AG04449 (cell line): ENCODE results near the gene MIEN1.

ENCODE experiments used
- CTCF ChIA-PET: fragments of 350-600 bp; formaldehyde crosslinking; extraction: SDS; loops from one replicate; lab custom pipeline; 2021; ENCODE audit warnings: antibody characterized with exemption; lab: Yijun Ruan, JAX
- POLR2A ChIA-PET: fragments of 400-600, 350-600 bp; formaldehyde crosslinking; extraction: SDS; loops from one replicate; lab custom pipeline; 2020; ENCODE audit warnings: antibody characterized with exemption, inconsistent platforms; lab: Yijun Ruan, JAX
- DNase-seq: peaks from one replicate; pipeline ENCODE4 v3.0.0-alpha.2; 2010; ENCODE audit warnings: low read depth, low spot score
- H3K4me3 ChIP-seq: 2 replicates; pipeline ENCODE4 v1.5.1; 2011; ENCODE audit warnings: low read depth, mild to moderate bottlenecking, control low read depth, low read length
- TF ChIP-seq, protein P1 (sequence below): IDR thresholded peaks from one replicate; pipeline ENCODE4 v1.5.1; 2011; ENCODE audit warnings: mild to moderate bottlenecking, moderate library complexity, low read length, control low read depth, inconsistent platforms; ENCODE audit not compliant: insufficient read depth; ENCODE audit errors: missing control alignments

MIEN1 gene

DNA sequence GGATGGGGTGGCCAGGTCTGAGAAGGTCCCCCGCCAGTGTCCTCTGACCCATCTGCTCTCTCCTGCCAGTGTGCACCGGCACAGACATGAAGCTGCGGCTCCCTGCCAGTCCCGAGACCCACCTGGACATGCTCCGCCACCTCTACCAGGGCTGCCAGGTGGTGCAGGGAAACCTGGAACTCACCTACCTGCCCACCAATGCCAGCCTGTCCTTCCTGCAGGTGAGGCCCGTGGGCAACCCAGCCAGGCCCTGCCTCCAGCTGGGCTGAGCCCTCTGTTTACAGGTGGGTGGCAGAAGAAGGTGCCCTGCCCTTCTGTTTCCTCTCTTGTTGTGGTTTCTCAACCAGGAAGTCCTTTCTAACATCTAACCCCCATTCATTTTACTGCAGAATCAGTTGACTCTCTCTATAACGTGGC is 23.4 kb downstream of the MIEN1 start:
- no peak for DNase-seq
- ChIA-PET POLR2A (no interaction called here), CTCF (interaction anchor here (1.3 to 2.5 kb wide), 3 partner anchors 10 to 22 kb away, joined by 3 to 17 read pairs (median 4); partner anchors contain the start of gene MIEN1)
- TF ChIP-seq, protein P1, sequence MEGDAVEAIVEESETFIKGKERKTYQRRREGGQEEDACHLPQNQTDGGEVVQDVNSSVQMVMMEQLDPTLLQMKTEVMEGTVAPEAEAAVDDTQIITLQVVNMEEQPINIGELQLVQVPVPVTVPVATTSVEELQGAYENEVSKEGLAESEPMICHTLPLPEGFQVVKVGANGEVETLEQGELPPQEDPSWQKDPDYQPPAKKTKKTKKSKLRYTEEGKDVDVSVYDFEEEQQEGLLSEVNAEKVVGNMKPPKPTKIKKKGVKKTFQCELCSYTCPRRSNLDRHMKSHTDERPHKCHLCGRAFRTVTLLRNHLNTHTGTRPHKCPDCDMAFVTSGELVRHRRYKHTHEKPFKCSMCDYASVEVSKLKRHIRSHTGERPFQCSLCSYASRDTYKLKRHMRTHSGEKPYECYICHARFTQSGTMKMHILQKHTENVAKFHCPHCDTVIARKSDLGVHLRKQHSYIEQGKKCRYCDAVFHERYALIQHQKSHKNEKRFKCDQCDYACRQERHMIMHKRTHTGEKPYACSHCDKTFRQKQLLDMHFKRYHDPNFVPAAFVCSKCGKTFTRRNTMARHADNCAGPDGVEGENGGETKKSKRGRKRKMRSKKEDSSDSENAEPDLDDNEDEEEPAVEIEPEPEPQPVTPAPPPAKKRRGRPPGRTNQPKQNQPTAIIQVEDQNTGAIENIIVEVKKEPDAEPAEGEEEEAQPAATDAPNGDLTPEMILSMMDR, result no peak
- H3K4me3 ChIP-seq, result no peak overlapping the region

DNA sequence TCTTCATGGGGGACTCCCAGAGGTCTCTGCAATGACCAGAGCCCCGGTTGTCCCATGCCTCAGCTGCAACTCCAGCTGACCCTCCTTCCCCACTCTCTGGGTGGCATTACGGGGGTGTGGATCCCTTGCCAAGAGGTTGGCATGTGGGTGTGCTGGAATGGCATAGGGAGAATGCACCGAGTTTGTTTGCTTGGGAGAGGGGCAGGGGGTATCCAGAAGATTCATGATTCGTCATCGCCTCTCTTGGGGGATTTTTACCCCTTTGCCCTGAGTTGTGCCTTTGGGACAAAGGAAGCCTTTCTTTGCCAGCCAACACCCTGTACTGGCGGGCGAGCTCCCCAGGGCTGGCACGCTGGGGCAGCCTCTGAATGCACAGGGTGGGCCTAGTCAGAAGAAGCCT is 23.9 kb downstream of the MIEN1 start:
- ChIA-PET CTCF (interaction anchor here (1.3 to 2.5 kb wide), 3 partner anchors 11 to 23 kb away, joined by 3 to 17 read pairs (median 4); partner anchors contain the start of gene MIEN1), POLR2A (no interaction called here)

DNA sequence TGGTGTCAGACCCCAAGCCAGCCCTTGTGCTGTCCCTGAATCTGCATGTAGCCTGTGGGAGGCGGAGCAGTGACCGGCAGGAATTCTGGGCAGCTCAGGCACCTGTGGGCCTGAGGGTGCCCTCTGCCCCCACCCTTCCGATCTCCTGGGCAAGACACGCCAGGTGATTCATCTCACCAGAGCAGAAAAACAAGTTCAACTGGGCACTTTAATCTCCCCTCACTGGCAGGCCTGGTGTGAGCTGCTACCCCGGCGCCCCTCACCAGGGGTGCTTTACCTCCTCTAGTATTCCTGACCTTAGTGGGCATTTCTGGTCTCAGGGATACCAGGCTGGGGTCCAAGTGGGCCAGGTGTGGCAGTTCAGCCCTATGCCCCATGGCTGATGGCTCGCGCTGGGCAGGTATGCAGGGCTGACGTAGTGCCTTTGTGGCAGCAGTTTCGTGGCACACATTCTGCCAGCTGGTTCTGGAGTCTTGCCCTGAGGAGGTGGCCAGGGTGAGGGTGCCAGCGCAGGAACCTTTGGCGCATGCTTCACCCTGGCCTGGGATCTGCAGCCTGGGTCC is 24.5 kb downstream of the MIEN1 start:
- H3K4me3 ChIP-seq, result no peak overlapping the region
- TF ChIP-seq, protein P1, result no peak
- no peak for DNase-seq
- ChIA-PET POLR2A (no interaction called here), CTCF (interaction anchor here (1.9 to 2.5 kb wide), 2 partner anchors 13 to 23 kb away, joined by 4 to 17 read pairs; partner anchors contain the start of gene MIEN1)

More for the DNA sequence above, 23.9 kb downstream of the MIEN1 start:
- H3K4me3 ChIP-seq, result no peak overlapping the region
- no peak for DNase-seq
- TF ChIP-seq, protein P1, result no peak

- H3K4me3 ChIP-seq, result no peak overlapping the region
- DNase-seq, result no peak
Observed at GRCh38 chr17:39704821-39705551, 25.3 kb downstream of the MIEN1 start.

DNA sequence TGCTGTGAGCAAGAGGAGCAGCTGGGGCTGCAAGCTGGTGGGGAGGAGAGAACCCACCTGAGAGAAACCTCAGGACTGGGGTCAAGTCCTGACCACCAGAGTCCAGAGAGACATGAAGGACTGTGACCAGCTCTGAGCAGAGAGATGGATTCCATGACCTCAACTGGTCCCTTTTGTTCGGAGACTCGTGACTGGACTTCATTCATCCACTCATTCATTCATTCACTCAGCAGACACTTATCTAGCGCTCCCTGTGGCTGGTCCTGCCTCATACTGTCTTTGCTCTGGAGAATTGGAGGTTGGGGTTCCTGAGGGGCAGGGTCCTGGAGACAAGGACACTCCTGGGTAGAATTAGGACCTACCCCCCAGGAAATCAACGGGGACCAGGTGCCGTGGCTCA is 26.4 kb downstream of the MIEN1 start:
- CTCF ChIA-PET, result interaction anchor here (1.0 to 7.9 kb wide), 5 partner anchors 13 to 83 kb away, joined by 3 to 48 read pairs (median 4); partner anchors contain the start of genes MIEN1 and PGAP3
- TF ChIP-seq, protein P1, result no peak
- no peak overlapping the region for H3K4me3 ChIP-seq
- POLR2A ChIA-PET, result no interaction called here
- DNase-seq, result no peak

More at GRCh38 chr17:39704821-39705551, 25.3 kb downstream of the MIEN1 start:
- POLR2A ChIA-PET, result no interaction called here
- CTCF ChIA-PET, result interaction anchor here (0.6 to 2.5 kb wide), 4 partner anchors 10 to 56 kb away, joined by 3 to 17 read pairs (median 4); partner anchors contain the start of gene MIEN1
- TF ChIP-seq, protein P1, result peak; percentile 34
